H1 (cell line): ENCODE measurements around the gene S100A6. TPM values are rescaled to one million over a fixed set of nuclear protein-coding genes. Genes with fewer than 3 reads are reported as not detected.

ENCODE experiments used
- CTCF ChIA-PET: fragments of 300-600 bp; sonication (Branson Sonifier 250); formaldehyde crosslinking; loops from one replicate; lab custom pipeline; 2021; ENCODE audit not compliant: partially characterized antibody; lab: Charles Lee
- POLR2A ChIA-PET: fragments of 300-600 bp; sonication (Branson Sonifier 250); formaldehyde crosslinking; loops from one replicate; lab custom pipeline; 2021; ENCODE audit warnings: inconsistent platforms; ENCODE audit not compliant: partially characterized antibody; lab: Charles Lee
- DNase-seq, 2 experiments: peaks; one replicate each; pipeline versions ENCODE4 v3.0.0 to v3.0.0-alpha.2; 2010 to 2022; ENCODE audit warnings: low spot score in 2 of 2, low read depth in 1 of 2, mixed read lengths in 1 of 2
- FAIRE-seq: peaks from 2 replicates; lab custom pipeline; 2011; peaks lifted over from hg19 to GRCh38; lab: Jason Lieb, UNC
- H2AFZ ChIP-seq: 2 replicates; pipeline ENCODE4 v1.8.1; 2012; ENCODE audit warnings: low read length, inconsistent platforms
- H2AK5ac ChIP-seq: 2 replicates; pipeline ENCODE4 v1.6.1; 2013; ENCODE audit warnings: low read depth, low read length
- H2BK120ac ChIP-seq: replicated peaks from 2 replicates; pipeline ENCODE3; 2013; ENCODE audit warnings: low read depth, low read length, inconsistent platforms
- H2BK12ac ChIP-seq: 2 replicates; pipeline ENCODE4 v1.6.1; 2013; ENCODE audit warnings: low read depth, low read length
- H2BK15ac ChIP-seq: 2 replicates; pipeline ENCODE4 v1.6.1; 2013; ENCODE audit warnings: low read length
- H2BK20ac ChIP-seq: 2 replicates; pipeline ENCODE4 v1.6.1; 2013; ENCODE audit warnings: low read length
- H2BK5ac ChIP-seq: 2 replicates; pipeline ENCODE4 v1.6.1; 2013; ENCODE audit warnings: low read depth, low read length
- H3K14ac ChIP-seq: 2 replicates; pipeline ENCODE4 v1.6.1; 2013; ENCODE audit warnings: inconsistent platforms; ENCODE audit not compliant: insufficient read length
- H3K18ac ChIP-seq: 2 replicates; pipeline ENCODE4 v1.6.1; 2013; ENCODE audit warnings: low read length; ENCODE audit errors: extremely low read depth
- H3K23ac ChIP-seq: 2 replicates; pipeline ENCODE4 v1.6.1; 2013; ENCODE audit warnings: inconsistent platforms; ENCODE audit not compliant: insufficient read length
- H3K23me2 ChIP-seq: 2 replicates; pipeline ENCODE4 v1.6.1; 2013; ENCODE audit warnings: low read depth, low read length
- H3K27ac ChIP-seq: 2 replicates; pipeline ENCODE4 v1.6.1; 2011; ENCODE audit warnings: low read depth, low read length, inconsistent platforms
- H3K27me3 ChIP-seq, 4 experiments: replicated peaks in 1 of 4; 1 replicate in 1 of 4; 2 replicates in 3 of 4; pipeline versions ENCODE4 v1.6.1 to v1.8.1; 2011 to 2013; ENCODE audit warnings: low read length in 3 of 4, mild to moderate bottlenecking in 3 of 4, inconsistent platforms in 2 of 4, mixed read lengths in 2 of 4, moderate library complexity in 1 of 4; ENCODE audit not compliant: control insufficient read depth in 3 of 4, insufficient read depth in 3 of 4; ENCODE audit errors: extremely low read depth in 1 of 4
- H3K36me3 ChIP-seq, 4 experiments: 2 replicates each; pipeline versions ENCODE4 v1.6.1 to v1.8.1; 2011 to 2013; ENCODE audit warnings: mild to moderate bottlenecking in 4 of 4, low read length in 3 of 4, moderate library complexity in 2 of 4, control low read depth in 1 of 4, inconsistent platforms in 1 of 4; ENCODE audit not compliant: insufficient read depth in 4 of 4, control insufficient read depth in 2 of 4
- H3K4ac ChIP-seq: replicated peaks from 2 replicates; pipeline ENCODE3; 2013; ENCODE audit warnings: low read length, low read depth, mixed read lengths, inconsistent platforms; ENCODE audit not compliant: insufficient read length
- H3K4me1 ChIP-seq, 4 experiments: replicated peaks in 1 of 4; 1 replicate in 1 of 4; 2 replicates in 3 of 4; pipeline versions ENCODE4 v1.6.1 to v1.8.1; 2011 to 2013; ENCODE audit warnings: low read length in 3 of 4, inconsistent platforms in 2 of 4, mixed read lengths in 1 of 4; ENCODE audit not compliant: insufficient read depth in 4 of 4, control insufficient read depth in 3 of 4
- H3K4me2 ChIP-seq, 2 experiments: 2 replicates each; pipeline versions ENCODE4 v1.6.1 to v1.8.1; 2011 to 2013; ENCODE audit warnings: low read depth in 2 of 2, low read length in 2 of 2, control low read depth in 1 of 2, inconsistent platforms in 1 of 2, mild to moderate bottlenecking in 1 of 2; ENCODE audit not compliant: insufficient read depth in 1 of 2
- H3K4me3 ChIP-seq, 4 experiments: fragments of 200-600, 300-600 bp in 1 of 4; sonication (generic), shearing (Covaris generic), sonication (Bioruptor Twin) in 1 of 4; 2 replicates each; pipeline versions ENCODE4 v1.5.1 to v1.8.1; 2011 to 2016; ENCODE audit warnings: low read length in 4 of 4, low read depth in 3 of 4, control low read depth in 2 of 4, inconsistent platforms in 2 of 4, mild to moderate bottlenecking in 2 of 4, mixed read lengths in 1 of 4, moderate library complexity in 1 of 4; ENCODE audit not compliant: insufficient read depth in 2 of 4; ENCODE audit errors: extremely low read depth in 1 of 4
- H3K56ac ChIP-seq: replicated peaks from 2 replicates; pipeline ENCODE3; 2013; ENCODE audit warnings: low read depth, mild to moderate bottlenecking, mixed read lengths, low read length, inconsistent platforms; ENCODE audit not compliant: insufficient read length
- H3K79me1 ChIP-seq: 2 replicates; pipeline ENCODE4 v1.6.1; 2013; ENCODE audit warnings: low read depth, low read length, control low read depth
- H3K79me2 ChIP-seq, 2 experiments: 2 replicates each; pipeline versions ENCODE4 v1.6.1 to v1.8.1; 2012 to 2013; ENCODE audit warnings: low read length in 2 of 2, mild to moderate bottlenecking in 2 of 2, inconsistent platforms in 1 of 2; ENCODE audit not compliant: insufficient read depth in 2 of 2, control insufficient read depth in 1 of 2
- H3K9ac ChIP-seq, 4 experiments: replicated peaks in 1 of 4; 1 replicate in 1 of 4; 2 replicates in 3 of 4; pipeline versions ENCODE4 v1.6.1 to v1.8.1; 2011 to 2013; ENCODE audit warnings: low read depth in 3 of 4, low read length in 3 of 4, control low read depth in 2 of 4, mild to moderate bottlenecking in 2 of 4, moderate library complexity in 2 of 4, inconsistent platforms in 1 of 4; ENCODE audit errors: extremely low read depth in 1 of 4
- H3K9me3 ChIP-seq, 2 experiments: 2 replicates each; pipeline versions ENCODE4 v1.6.1 to v1.8.1; 2012 to 2013; ENCODE audit warnings: mild to moderate bottlenecking in 2 of 2, moderate library complexity in 2 of 2, control low read depth in 1 of 2, inconsistent platforms in 1 of 2, low read depth in 1 of 2, low read length in 1 of 2, mixed read lengths in 1 of 2; ENCODE audit not compliant: insufficient read depth in 2 of 2
- H4K20me1 ChIP-seq, 2 experiments: replicated peaks in 1 of 2; 2 replicates each; pipeline versions ENCODE3 to v1.8.1; 2011 to 2013; ENCODE audit warnings: inconsistent platforms in 2 of 2, low read length in 2 of 2, mild to moderate bottlenecking in 1 of 2; ENCODE audit not compliant: insufficient read depth in 2 of 2, control insufficient read depth in 1 of 2
- H4K5ac ChIP-seq: 2 replicates; pipeline ENCODE4 v1.6.1; 2013; ENCODE audit warnings: low read length, low read depth, mixed read lengths, inconsistent platforms; ENCODE audit not compliant: insufficient read length
- H4K8ac ChIP-seq: 2 replicates; pipeline ENCODE4 v1.8.0; 2013; ENCODE audit warnings: mild to moderate bottlenecking, moderate library complexity, low read length, inconsistent platforms; ENCODE audit not compliant: insufficient read depth; ENCODE audit errors: extremely low read depth
- H4K91ac ChIP-seq: replicated peaks from 2 replicates; pipeline ENCODE3; 2013; ENCODE audit warnings: low read length, mixed read lengths, inconsistent platforms; ENCODE audit not compliant: insufficient read length
- CHD1 ChIP-seq: IDR thresholded peaks from 2 replicates; pipeline ENCODE4 v1.6.1; 2012; ENCODE audit warnings: low read depth, low read length, improper control_type of control experiment
- CTBP2 ChIP-seq: IDR thresholded peaks from 2 replicates; pipeline ENCODE4 v1.7.0; 2011; ENCODE audit warnings: borderline replicate concordance, mild to moderate bottlenecking, moderate library complexity, mixed read lengths, low read length; ENCODE audit not compliant: insufficient read depth, insufficient read length
- SUZ12 ChIP-seq: fragments of 200-600 bp; sonication (generic); IDR thresholded peaks from 2 replicates; pipeline ENCODE4 v1.6.1; 2012; ENCODE audit warnings: mild to moderate bottlenecking, inconsistent platforms, low read length, moderate library complexity, mixed read lengths
- YY1 ChIP-seq: IDR thresholded peaks from 2 replicates; pipeline ENCODE4 v1.6.1; 2011; ENCODE audit warnings: low read depth, mild to moderate bottlenecking, low read length
- WGBS, 2 experiments: shearing (Covaris generic) in 1 of 2; methylation state at CpG; one replicate each; pipeline versions ENCODE4 v1.1.6 to v1.1.7; 2013 to 2015; ENCODE audit warnings: low lambda C conversion rate in 2 of 2, mixed read lengths in 2 of 2, inconsistent platforms in 1 of 2, low coverage in 1 of 2, missing lambda C conversion rate in 1 of 2; ENCODE audit not compliant: insufficient replicate concordance in 2 of 2, insufficient coverage in 1 of 2, insufficient read length in 1 of 2; ENCODE audit errors: extremely low coverage in 1 of 2, missing lambda C conversion rate in 1 of 2; 5-methylcytosine and 5-hydroxymethylcytosine counted together
- polyA plus RNA-seq, 7 experiments: library from polyadenylated mRNA; depleted of rRNA in 3 of 7; stranded (reverse) in 5 of 7; unstranded in 2 of 7; fragments of >200 nt in 5 of 7; fragments of 200-250 nt in 2 of 7; gene quantifications; 1 replicate in 5 of 7; 2 replicates in 1 of 7; 4 replicates in 1 of 7; pipeline versions ENCODE4 v1.2.1 to v1.2.3, GENCODE V29; 2011 to 2013; ENCODE audit warnings: missing spikeins in 2 of 7, mixed read lengths in 2 of 7
- total RNA-seq: library from RNA; stranded (reverse); fragmentation: NEBNext Ultra II Directional; extraction: Animal tissue kit (Norgen Biotek cat#: 25700); gene quantifications from 2 replicates; pipeline ENCODE4 v1.2.1, GENCODE V29; 2021

S100A6 gene
- total and polyA plus RNA-seq, 2 of the 8 experiments (the other 6 are each of a cell fraction or from before 2014, with no cell fraction given): 11.1 to 63.0 TPM

- Histone ChIP-seq H3K56ac (no peak overlapping the region), H3K27me3 (no peaks in the 10 kb centered on the region; a peak in 2 of 7 replicates), H3K4me2 (no peak overlapping the region), H4K8ac (no peak overlapping the region), H2AFZ (no peak overlapping the region), H3K36me3 (no peaks in the 10 kb centered on the region), H3K23me2 (no peaks in the 10 kb centered on the region), H2AK5ac (no peak overlapping the region)
- WGBS, 2 experiments: 88% methylated on average over 5 of the region's 5 CpGs; no CpG with 5 or more reads in 1 of the 2 experiments
- FAIRE-seq: no peak
- no peak for DNase-seq
- TF ChIP-seq YY1 (no peak), CTBP2 (no peak), CHD1 (no peak), SUZ12 (no peak)
- TF ChIP-seq, all 59 proteins: peak for 0
- no peak overlapping the region for H4K5ac ChIP-seq
- no peak overlapping the region for H3K18ac ChIP-seq
- H4K20me1 ChIP-seq: no peaks in the 10 kb centered on the region
- no peak overlapping the region for H3K14ac ChIP-seq
- H2BK20ac ChIP-seq: no peak overlapping the region
- no peak overlapping the region for H2BK12ac ChIP-seq
- H3K27ac ChIP-seq: no peak overlapping the region
- peaks cover 0 to 2% (median 0%) of the 10 kb centered on the region in 4 experiments; a peak in 3 of 7 replicates for H3K4me1 ChIP-seq
- H2BK5ac ChIP-seq: no peak overlapping the region
- POLR2A ChIA-PET: no interaction called here
- H2BK120ac ChIP-seq: no peak overlapping the region
- no peak overlapping the region for H3K9ac ChIP-seq
- H4K91ac ChIP-seq: no peak overlapping the region
- H3K79me2 ChIP-seq: no peaks in the 10 kb centered on the region
- H3K9me3 ChIP-seq: no peaks in the 10 kb centered on the region
- no peaks in the 10 kb centered on the region for H3K79me1 ChIP-seq
- H2BK15ac ChIP-seq: no peak overlapping the region
- no peak overlapping the region for H3K4ac ChIP-seq
- no peak overlapping the region for H3K4me3 ChIP-seq
- no peak overlapping the region for H3K23ac ChIP-seq
- CTCF ChIA-PET: interaction anchor here (0.8 to 4.0 kb wide), 7 partner anchors 10 to 153 kb away, joined by 3 to 28 read pairs (median 4); no protein-coding TSS in a partner anchor
Observed at GRCh38 chr1:153506386-153506785, 29.4 kb downstream of the S100A6 start.
